OCI-LY7 (cell line): ENCODE data around the gene AMPD3.

ENCODE experiments used
- CTCF ChIP-seq: fragments of 200-600 bp; sonication (generic); conservative IDR thresholded peaks from 2 replicates; pipeline ENCODE4 v1.5.1; 2014; ENCODE audit warnings: mild to moderate bottlenecking, antibody characterized with exemption, low read length, moderate library complexity, mixed read lengths
- EZH2phosphoT487 ChIP-seq: fragments of 200-600 bp; sonication (generic); IDR thresholded peaks from 2 replicates; pipeline ENCODE4 v1.6.1; 2018; ENCODE audit warnings: low read depth, borderline replicate concordance, mild to moderate bottlenecking, mixed run types, antibody characterized with exemption, low read length, moderate library complexity, mixed read lengths

- TF ChIP-seq CTCF: no peak
- no peak for TF ChIP-seq EZH2phosphoT487
Observed at GRCh38 chr11:10496296-10496936, 41.4 kb downstream of the AMPD3 start.
